WTC11 (cell line): Measurements from ENCODE around the gene PIK3R2. TPM values are rescaled to one million over a fixed set of nuclear protein-coding genes. Genes with fewer than 3 reads are reported as not detected.

Experiments used
- ATAC-seq: fragments of 200-7000 bp; cut with Tn5 transposase; 2 replicates; pipeline ENCODE4 v1.10.0; 2021; ENCODE audit warnings: mild to moderate bottlenecking, moderate library complexity
- CTCF ChIA-PET: fragments of 300-600 bp; sonication (Branson Sonifier 250); formaldehyde crosslinking; loops from one replicate; lab custom pipeline; 2021; ENCODE audit warnings: antibody characterized with exemption; lab: Charles Lee
- POLR2A ChIA-PET: fragments of 350-600 bp; sonication (Branson Sonifier 250); formaldehyde crosslinking; loops from one replicate; lab custom pipeline; 2021; ENCODE audit warnings: antibody characterized with exemption; lab: Charles Lee
- DNase-seq: peaks from one replicate; pipeline ENCODE4 v3.0.0; 2021; ENCODE audit warnings: low spot score
- H3K27ac Mint-ChIP-seq: 2 replicates; pipeline ENCODE4 v1.8.0; 2021; ENCODE audit warnings: mixed read lengths
- H3K27me3 Mint-ChIP-seq: 2 replicates; pipeline ENCODE4 v1.8.0; 2021; ENCODE audit warnings: low read depth, mild to moderate bottlenecking, moderate library complexity, mixed read lengths
- H3K36me3 Mint-ChIP-seq: 2 replicates; pipeline ENCODE4 v1.8.0; 2021; ENCODE audit warnings: mixed read lengths
- H3K4me1 Mint-ChIP-seq: 2 replicates; pipeline ENCODE4 v1.8.0; 2022; ENCODE audit warnings: mixed read lengths
- H3K4me3 Mint-ChIP-seq: 2 replicates; pipeline ENCODE4 v1.8.0; 2021; ENCODE audit warnings: mild to moderate bottlenecking, moderate library complexity, mixed read lengths
- H3K9me3 Mint-ChIP-seq: 2 replicates; pipeline ENCODE4 v1.8.0; 2021; ENCODE audit warnings: mixed read lengths
- EMX1 ChIP-seq: fragments of 250-450 bp; sonication (Bioruptor Pico); IDR thresholded peaks from 2 replicates; pipeline ENCODE4 v1.8.0; 2021; ENCODE audit warnings: mild to moderate bottlenecking
- ETV6 ChIP-seq: sonication (generic); formaldehyde crosslinking; IDR thresholded peaks from 2 replicates; pipeline ENCODE4 v1.8.1; 2022; ENCODE audit warnings: mild to moderate bottlenecking, missing genetic modification reagents
- FOXP1 ChIP-seq: sonication (generic); formaldehyde crosslinking; IDR thresholded peaks from 2 replicates; pipeline ENCODE4 v1.8.0; 2022; ENCODE audit warnings: missing genetic modification reagents, mild to moderate bottlenecking, moderate library complexity, borderline replicate concordance
- GTF2I ChIP-seq: fragments of 250-450 bp; sonication (Bioruptor Pico); conservative IDR thresholded peaks from 2 replicates; pipeline ENCODE4 v1.4.0; 2021; ENCODE audit warnings: mild to moderate bottlenecking
- JUN ChIP-seq: sonication (generic); formaldehyde crosslinking; IDR thresholded peaks from 2 replicates; pipeline ENCODE4 v1.8.0; 2023; ENCODE audit warnings: mild to moderate bottlenecking, missing genetic modification reagents
- MXD4 ChIP-seq: fragments of 250-450 bp; sonication (Bioruptor Pico); IDR thresholded peaks from 2 replicates; pipeline ENCODE4 v1.8.0; 2021; ENCODE audit warnings: mild to moderate bottlenecking, moderate library complexity, borderline replicate concordance
- NR2C2 ChIP-seq: sonication (generic); formaldehyde crosslinking; IDR thresholded peaks from 2 replicates; pipeline ENCODE4 v1.8.0; 2022; ENCODE audit warnings: mild to moderate bottlenecking, missing genetic modification reagents
- RELA ChIP-seq: sonication (generic); formaldehyde crosslinking; IDR thresholded peaks from 2 replicates; pipeline ENCODE4 v1.8.1; 2022; ENCODE audit warnings: missing genetic modification reagents, mild to moderate bottlenecking, borderline replicate concordance
- SOX15 ChIP-seq: fragments of 250-450 bp; sonication (Bioruptor Pico); IDR thresholded peaks from 2 replicates; pipeline ENCODE4 v1.9.0; 2021; ENCODE audit warnings: mild to moderate bottlenecking
- SP1 ChIP-seq: sonication (generic); formaldehyde crosslinking; conservative IDR thresholded peaks from 2 replicates; pipeline ENCODE4 v1.8.1; 2022; ENCODE audit warnings: missing genetic modification reagents
- total RNA-seq: library from RNA; stranded (reverse); gene quantifications from 3 replicates; pipeline ENCODE4 v1.2.3, GENCODE V29; 2021
- TF ChIP-seq, protein P1 (sequence below): sonication (generic); formaldehyde crosslinking; IDR thresholded peaks from 2 replicates; pipeline ENCODE4 v1.8.1; 2023; ENCODE audit warnings: mild to moderate bottlenecking, missing genetic modification reagents, moderate library complexity
- TF ChIP-seq, protein P2 (sequence below): sonication (generic); formaldehyde crosslinking; IDR thresholded peaks from 2 replicates; pipeline ENCODE4 v1.8.1; 2023; ENCODE audit warnings: mild to moderate bottlenecking, missing genetic modification reagents
- TF ChIP-seq, protein P3 (sequence below): sonication (generic); formaldehyde crosslinking; IDR thresholded peaks from 2 replicates; pipeline ENCODE4 v1.8.1; 2022; ENCODE audit warnings: missing genetic modification reagents, borderline replicate concordance
- TF ChIP-seq, protein P4 (sequence below): sonication (generic); formaldehyde crosslinking; IDR thresholded peaks from 2 replicates; pipeline ENCODE4 v1.8.0; 2022; ENCODE audit warnings: mild to moderate bottlenecking, missing genetic modification reagents
- TF ChIP-seq, protein P5 (sequence below): sonication (generic); formaldehyde crosslinking; IDR thresholded peaks from 2 replicates; pipeline ENCODE4 v1.8.1; 2023; ENCODE audit warnings: mild to moderate bottlenecking, missing genetic modification reagents
- TF ChIP-seq, protein P6 (sequence below): sonication (generic); formaldehyde crosslinking; IDR thresholded peaks from 2 replicates; pipeline ENCODE4 v1.8.0; 2022; ENCODE audit warnings: mild to moderate bottlenecking, missing genetic modification reagents
- TF ChIP-seq, protein P7 (sequence below): sonication (generic); formaldehyde crosslinking; IDR thresholded peaks from 2 replicates; pipeline ENCODE4 v1.8.0; 2023; ENCODE audit warnings: missing genetic modification reagents, mild to moderate bottlenecking, borderline replicate concordance
- TF ChIP-seq, protein P8 (sequence below): sonication (generic); formaldehyde crosslinking; IDR thresholded peaks from 2 replicates; pipeline ENCODE4 v1.8.0; 2022; ENCODE audit warnings: mild to moderate bottlenecking, missing genetic modification reagents

PIK3R2 gene
- total RNA-seq, 1 experiment from 2014 or later, result 56.9 TPM

DNA sequence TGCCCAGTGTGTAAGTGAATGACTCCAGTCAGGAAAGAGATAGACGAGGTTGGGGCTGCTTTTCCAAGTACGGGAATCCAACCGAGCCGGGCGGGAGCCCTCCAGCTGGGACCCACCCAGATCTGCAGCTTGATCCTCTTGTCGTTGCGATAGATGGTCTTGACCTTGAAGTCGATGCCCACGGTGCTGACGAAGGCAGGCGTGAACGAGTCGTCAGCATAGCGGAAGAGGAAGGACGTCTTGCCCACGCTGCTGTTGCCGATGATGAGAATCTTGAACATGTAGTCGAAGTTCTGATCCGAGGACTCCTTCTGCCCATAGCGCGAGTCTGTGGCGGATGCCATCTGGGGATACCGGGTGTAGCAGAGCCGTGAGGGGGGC lies 49.4 kb downstream of the PIK3R2 start:
- Mint-ChIP-seq H3K4me1 (peaks cover 15% of the 10 kb centered on the region), H3K4me3 (peak overlapping the region; percentile 41), H3K9me3 (no peaks in the 10 kb centered on the region), H3K36me3 (peaks cover 30% of the 10 kb centered on the region)
- POLR2A ChIA-PET, result no interaction called here
- DNase-seq, result no peak
- TF ChIP-seq JUN (CRISPR knock-in tag), result no peak
- TF ChIP-seq, protein P1, sequence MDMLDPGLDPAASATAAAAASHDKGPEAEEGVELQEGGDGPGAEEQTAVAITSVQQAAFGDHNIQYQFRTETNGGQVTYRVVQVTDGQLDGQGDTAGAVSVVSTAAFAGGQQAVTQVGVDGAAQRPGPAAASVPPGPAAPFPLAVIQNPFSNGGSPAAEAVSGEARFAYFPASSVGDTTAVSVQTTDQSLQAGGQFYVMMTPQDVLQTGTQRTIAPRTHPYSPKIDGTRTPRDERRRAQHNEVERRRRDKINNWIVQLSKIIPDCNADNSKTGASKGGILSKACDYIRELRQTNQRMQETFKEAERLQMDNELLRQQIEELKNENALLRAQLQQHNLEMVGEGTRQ (CRISPR knock-in tag), result no peak
- TF ChIP-seq MXD4 (CRISPR knock-in tag), result no peak
- no peak for TF ChIP-seq EMX1 (CRISPR knock-in tag)
- no peak for TF ChIP-seq GTF2I (CRISPR knock-in tag)
- TF ChIP-seq, protein P2, sequence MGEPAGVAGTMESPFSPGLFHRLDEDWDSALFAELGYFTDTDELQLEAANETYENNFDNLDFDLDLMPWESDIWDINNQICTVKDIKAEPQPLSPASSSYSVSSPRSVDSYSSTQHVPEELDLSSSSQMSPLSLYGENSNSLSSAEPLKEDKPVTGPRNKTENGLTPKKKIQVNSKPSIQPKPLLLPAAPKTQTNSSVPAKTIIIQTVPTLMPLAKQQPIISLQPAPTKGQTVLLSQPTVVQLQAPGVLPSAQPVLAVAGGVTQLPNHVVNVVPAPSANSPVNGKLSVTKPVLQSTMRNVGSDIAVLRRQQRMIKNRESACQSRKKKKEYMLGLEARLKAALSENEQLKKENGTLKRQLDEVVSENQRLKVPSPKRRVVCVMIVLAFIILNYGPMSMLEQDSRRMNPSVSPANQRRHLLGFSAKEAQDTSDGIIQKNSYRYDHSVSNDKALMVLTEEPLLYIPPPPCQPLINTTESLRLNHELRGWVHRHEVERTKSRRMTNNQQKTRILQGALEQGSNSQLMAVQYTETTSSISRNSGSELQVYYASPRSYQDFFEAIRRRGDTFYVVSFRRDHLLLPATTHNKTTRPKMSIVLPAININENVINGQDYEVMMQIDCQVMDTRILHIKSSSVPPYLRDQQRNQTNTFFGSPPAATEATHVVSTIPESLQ, result no peak
- TF ChIP-seq NR2C2 (CRISPR knock-in tag), result no peak
- no peak for TF ChIP-seq SOX15 (CRISPR knock-in tag)
- TF ChIP-seq, all 79 proteins: peak for 0
- no peaks in the 10 kb centered on the region for H3K27me3 Mint-ChIP-seq
- H3K27ac Mint-ChIP-seq, result peak overlapping the region; percentile 63
- no peak for ATAC-seq
- CTCF ChIA-PET, result interaction anchor here (1.0 to 9.7 kb wide), 5 partner anchors 18 to 77 kb away, joined by 5 to 369 read pairs (median 57); partner anchors contain the start of gene JUND

DNA sequence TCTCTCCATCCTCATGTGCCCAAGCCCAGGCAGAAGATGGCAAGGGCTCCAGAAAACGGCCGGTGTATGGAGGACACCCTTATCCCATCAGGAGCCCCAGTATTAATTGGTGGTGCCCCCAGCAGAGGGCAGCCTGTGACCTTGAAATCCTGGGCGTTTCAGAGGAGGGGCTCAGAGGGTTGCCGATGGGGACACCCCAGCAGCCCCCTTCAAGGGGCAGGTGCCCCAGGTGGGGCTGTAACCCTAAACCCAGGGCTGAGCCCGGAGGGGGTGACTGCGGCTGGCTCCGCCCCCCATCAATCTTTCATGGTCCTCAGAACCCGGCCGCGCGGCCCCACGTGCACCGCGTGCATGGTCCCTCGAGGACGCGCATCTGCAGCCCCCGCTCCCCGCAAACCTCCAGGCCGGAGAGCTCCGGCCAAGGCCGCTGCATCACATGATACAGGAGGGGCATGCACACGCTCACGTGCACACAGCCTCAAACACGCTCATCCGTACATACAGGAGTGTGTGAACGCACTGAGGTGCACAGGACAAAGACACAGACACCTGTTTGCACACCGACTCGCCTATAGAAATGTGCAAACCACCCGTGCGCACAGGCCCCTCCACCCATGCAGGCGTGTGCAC lies 49.9 kb downstream of the PIK3R2 start:
- DNase-seq, result peak; percentile 71
- ChIA-PET CTCF (interaction anchor here (0.6 to 9.7 kb wide), 10 partner anchors 10 to 126 kb away, joined by 3 to 369 read pairs (median 22); partner anchors contain the start of genes JUND and MPV17L2), POLR2A (interaction anchor here (3.7 to 4.0 kb wide), 2 partner anchors 30 to 77 kb away, joined by 21 to 34 read pairs; partner anchors contain the start of gene JUND)
- Mint-ChIP-seq H3K36me3 (peaks cover 29% of the 10 kb centered on the region), H3K4me3 (peak overlapping the region; percentile 95), H3K9me3 (no peaks in the 10 kb centered on the region), H3K27ac (peak overlapping the region; percentile 95), H3K4me1 (peaks cover 15% of the 10 kb centered on the region), H3K27me3 (no peaks in the 10 kb centered on the region)
- no peak; the same call in 1 of the 2 replicates for ATAC-seq
- TF ChIP-seq MXD4 (CRISPR knock-in tag) (no peak), FOXP1 (peak; percentile 17; the same call in 1 of the 2 replicates), RELA (CRISPR knock-in tag) (no peak), ETV6 (0 out of 2 replicates have a peak, but pooled peaks have one; percentile 39), SP1 (CRISPR knock-in tag) (0 out of 2 replicates have a peak, but pooled peaks have one; percentile 23)
- TF ChIP-seq, protein P3, sequence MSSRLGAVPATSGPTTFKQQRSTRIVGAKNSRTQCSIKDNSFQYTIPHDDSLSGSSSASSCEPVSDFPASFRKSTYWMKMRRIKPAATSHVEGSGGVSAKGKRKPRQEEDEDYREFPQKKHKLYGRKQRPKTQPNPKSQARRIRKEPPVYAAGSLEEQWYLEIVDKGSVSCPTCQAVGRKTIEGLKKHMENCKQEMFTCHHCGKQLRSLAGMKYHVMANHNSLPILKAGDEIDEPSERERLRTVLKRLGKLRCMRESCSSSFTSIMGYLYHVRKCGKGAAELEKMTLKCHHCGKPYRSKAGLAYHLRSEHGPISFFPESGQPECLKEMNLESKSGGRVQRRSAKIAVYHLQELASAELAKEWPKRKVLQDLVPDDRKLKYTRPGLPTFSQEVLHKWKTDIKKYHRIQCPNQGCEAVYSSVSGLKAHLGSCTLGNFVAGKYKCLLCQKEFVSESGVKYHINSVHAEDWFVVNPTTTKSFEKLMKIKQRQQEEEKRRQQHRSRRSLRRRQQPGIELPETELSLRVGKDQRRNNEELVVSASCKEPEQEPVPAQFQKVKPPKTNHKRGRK (CRISPR knock-in tag), result no peak
- TF ChIP-seq, protein P4, sequence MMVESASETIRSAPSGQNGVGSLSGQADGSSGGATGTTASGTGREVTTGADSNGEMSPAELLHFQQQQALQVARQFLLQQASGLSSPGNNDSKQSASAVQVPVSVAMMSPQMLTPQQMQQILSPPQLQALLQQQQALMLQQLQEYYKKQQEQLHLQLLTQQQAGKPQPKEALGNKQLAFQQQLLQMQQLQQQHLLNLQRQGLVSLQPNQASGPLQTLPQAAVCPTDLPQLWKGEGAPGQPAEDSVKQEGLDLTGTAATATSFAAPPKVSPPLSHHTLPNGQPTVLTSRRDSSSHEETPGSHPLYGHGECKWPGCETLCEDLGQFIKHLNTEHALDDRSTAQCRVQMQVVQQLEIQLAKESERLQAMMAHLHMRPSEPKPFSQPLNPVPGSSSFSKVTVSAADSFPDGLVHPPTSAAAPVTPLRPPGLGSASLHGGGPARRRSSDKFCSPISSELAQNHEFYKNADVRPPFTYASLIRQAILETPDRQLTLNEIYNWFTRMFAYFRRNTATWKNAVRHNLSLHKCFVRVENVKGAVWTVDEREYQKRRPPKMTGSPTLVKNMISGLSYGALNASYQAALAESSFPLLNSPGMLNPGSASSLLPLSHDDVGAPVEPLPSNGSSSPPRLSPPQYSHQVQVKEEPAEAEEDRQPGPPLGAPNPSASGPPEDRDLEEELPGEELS, result no peak
- TF ChIP-seq, protein P1 (CRISPR knock-in tag), result peak; percentile 82
- TF ChIP-seq, protein P5, sequence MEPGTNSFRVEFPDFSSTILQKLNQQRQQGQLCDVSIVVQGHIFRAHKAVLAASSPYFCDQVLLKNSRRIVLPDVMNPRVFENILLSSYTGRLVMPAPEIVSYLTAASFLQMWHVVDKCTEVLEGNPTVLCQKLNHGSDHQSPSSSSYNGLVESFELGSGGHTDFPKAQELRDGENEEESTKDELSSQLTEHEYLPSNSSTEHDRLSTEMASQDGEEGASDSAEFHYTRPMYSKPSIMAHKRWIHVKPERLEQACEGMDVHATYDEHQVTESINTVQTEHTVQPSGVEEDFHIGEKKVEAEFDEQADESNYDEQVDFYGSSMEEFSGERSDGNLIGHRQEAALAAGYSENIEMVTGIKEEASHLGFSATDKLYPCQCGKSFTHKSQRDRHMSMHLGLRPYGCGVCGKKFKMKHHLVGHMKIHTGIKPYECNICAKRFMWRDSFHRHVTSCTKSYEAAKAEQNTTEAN (CRISPR knock-in tag), result peak; percentile 83
- TF ChIP-seq, protein P6, sequence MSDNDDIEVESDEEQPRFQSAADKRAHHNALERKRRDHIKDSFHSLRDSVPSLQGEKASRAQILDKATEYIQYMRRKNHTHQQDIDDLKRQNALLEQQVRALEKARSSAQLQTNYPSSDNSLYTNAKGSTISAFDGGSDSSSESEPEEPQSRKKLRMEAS (CRISPR knock-in tag), result peak; percentile 95
- TF ChIP-seq, protein P7, sequence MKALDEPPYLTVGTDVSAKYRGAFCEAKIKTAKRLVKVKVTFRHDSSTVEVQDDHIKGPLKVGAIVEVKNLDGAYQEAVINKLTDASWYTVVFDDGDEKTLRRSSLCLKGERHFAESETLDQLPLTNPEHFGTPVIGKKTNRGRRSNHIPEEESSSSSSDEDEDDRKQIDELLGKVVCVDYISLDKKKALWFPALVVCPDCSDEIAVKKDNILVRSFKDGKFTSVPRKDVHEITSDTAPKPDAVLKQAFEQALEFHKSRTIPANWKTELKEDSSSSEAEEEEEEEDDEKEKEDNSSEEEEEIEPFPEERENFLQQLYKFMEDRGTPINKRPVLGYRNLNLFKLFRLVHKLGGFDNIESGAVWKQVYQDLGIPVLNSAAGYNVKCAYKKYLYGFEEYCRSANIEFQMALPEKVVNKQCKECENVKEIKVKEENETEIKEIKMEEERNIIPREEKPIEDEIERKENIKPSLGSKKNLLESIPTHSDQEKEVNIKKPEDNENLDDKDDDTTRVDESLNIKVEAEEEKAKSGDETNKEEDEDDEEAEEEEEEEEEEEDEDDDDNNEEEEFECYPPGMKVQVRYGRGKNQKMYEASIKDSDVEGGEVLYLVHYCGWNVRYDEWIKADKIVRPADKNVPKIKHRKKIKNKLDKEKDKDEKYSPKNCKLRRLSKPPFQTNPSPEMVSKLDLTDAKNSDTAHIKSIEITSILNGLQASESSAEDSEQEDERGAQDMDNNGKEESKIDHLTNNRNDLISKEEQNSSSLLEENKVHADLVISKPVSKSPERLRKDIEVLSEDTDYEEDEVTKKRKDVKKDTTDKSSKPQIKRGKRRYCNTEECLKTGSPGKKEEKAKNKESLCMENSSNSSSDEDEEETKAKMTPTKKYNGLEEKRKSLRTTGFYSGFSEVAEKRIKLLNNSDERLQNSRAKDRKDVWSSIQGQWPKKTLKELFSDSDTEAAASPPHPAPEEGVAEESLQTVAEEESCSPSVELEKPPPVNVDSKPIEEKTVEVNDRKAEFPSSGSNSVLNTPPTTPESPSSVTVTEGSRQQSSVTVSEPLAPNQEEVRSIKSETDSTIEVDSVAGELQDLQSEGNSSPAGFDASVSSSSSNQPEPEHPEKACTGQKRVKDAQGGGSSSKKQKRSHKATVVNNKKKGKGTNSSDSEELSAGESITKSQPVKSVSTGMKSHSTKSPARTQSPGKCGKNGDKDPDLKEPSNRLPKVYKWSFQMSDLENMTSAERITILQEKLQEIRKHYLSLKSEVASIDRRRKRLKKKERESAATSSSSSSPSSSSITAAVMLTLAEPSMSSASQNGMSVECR, result peak; percentile 65; the same call in 1 of the 2 replicates
- TF ChIP-seq, protein P8, sequence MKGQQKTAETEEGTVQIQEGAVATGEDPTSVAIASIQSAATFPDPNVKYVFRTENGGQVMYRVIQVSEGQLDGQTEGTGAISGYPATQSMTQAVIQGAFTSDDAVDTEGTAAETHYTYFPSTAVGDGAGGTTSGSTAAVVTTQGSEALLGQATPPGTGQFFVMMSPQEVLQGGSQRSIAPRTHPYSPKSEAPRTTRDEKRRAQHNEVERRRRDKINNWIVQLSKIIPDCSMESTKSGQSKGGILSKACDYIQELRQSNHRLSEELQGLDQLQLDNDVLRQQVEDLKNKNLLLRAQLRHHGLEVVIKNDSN (CRISPR knock-in tag), result peak; percentile 81
